H9 (cell line): Measurements from ENCODE around the gene PRDM5. TPM values are rescaled to one million over a fixed set of nuclear protein-coding genes. Genes with fewer than 3 reads are reported as not detected.

Source experiments
- DNase-seq: peaks from one replicate; pipeline ENCODE4 v3.0.0-alpha.2; 2017
- H2AFZ ChIP-seq: one replicate; pipeline ENCODE4 v1.6.1; 2013; ENCODE audit warnings: mild to moderate bottlenecking, low read length, control low read depth, moderate library complexity
- H2AK5ac ChIP-seq: 2 replicates; pipeline ENCODE4 v1.6.1; 2013; ENCODE audit warnings: low read length, control low read depth, mixed read lengths; ENCODE audit not compliant: insufficient read length
- H2BK120ac ChIP-seq: one replicate; pipeline ENCODE4 v1.6.1; 2013; ENCODE audit warnings: low read depth, mild to moderate bottlenecking, low read length, control low read depth, inconsistent platforms; ENCODE audit not compliant: poor library complexity, severe bottlenecking
- H2BK12ac ChIP-seq: 2 replicates; pipeline ENCODE4 v1.6.1; 2013; ENCODE audit warnings: low read length, control low read depth, mixed read lengths, low read depth; ENCODE audit not compliant: insufficient read length
- H2BK15ac ChIP-seq: 2 replicates; pipeline ENCODE4 v1.6.1; 2013; ENCODE audit warnings: low read depth, low read length, control low read depth
- H2BK20ac ChIP-seq: one replicate; pipeline ENCODE4 v1.6.1; 2013; ENCODE audit warnings: low read depth, mild to moderate bottlenecking, low read length, control low read depth, inconsistent platforms; ENCODE audit not compliant: poor library complexity, severe bottlenecking
- H2BK5ac ChIP-seq: 2 replicates; pipeline ENCODE4 v1.6.1; 2013; ENCODE audit warnings: low read length, control low read depth, mixed read lengths; ENCODE audit not compliant: insufficient read length
- H3K14ac ChIP-seq: 2 replicates; pipeline ENCODE4 v1.6.1; 2013; ENCODE audit warnings: low read length, control low read depth; ENCODE audit not compliant: insufficient read depth
- H3K18ac ChIP-seq: 2 replicates; pipeline ENCODE4 v1.6.1; 2013; ENCODE audit warnings: low read depth, mild to moderate bottlenecking, mixed read lengths, low read length, control low read depth; ENCODE audit not compliant: insufficient read length
- H3K23ac ChIP-seq: 2 replicates; pipeline ENCODE4 v1.6.1; 2013; ENCODE audit warnings: low read length, control low read depth, mixed read lengths, low read depth; ENCODE audit not compliant: insufficient read length
- H3K23me2 ChIP-seq: 2 replicates; pipeline ENCODE4 v1.6.1; 2013; ENCODE audit warnings: low read depth, mild to moderate bottlenecking, mixed read lengths, low read length, control low read depth; ENCODE audit not compliant: insufficient read length, poor library complexity, severe bottlenecking
- H3K27ac ChIP-seq: 2 replicates; pipeline ENCODE4 v1.5.1; 2013; ENCODE audit warnings: low read length, control low read depth, mixed read lengths, low read depth; ENCODE audit not compliant: insufficient read length
- H3K27me3 ChIP-seq: 2 replicates; pipeline ENCODE4 v1.6.1; 2013; ENCODE audit warnings: low read length, control low read depth, inconsistent platforms; ENCODE audit not compliant: insufficient read depth
- H3K4ac ChIP-seq: 2 replicates; pipeline ENCODE4 v1.6.1; 2013; ENCODE audit warnings: low read depth, mild to moderate bottlenecking, control low read depth, inconsistent platforms, low read length, moderate library complexity
- H3K4me1 ChIP-seq: 2 replicates; pipeline ENCODE4 v1.6.1; 2013; ENCODE audit warnings: low read length, control low read depth, inconsistent platforms; ENCODE audit not compliant: insufficient read depth
- H3K4me2 ChIP-seq: 2 replicates; pipeline ENCODE4 v1.6.1; 2013; ENCODE audit warnings: low read length, control low read depth, mixed read lengths; ENCODE audit not compliant: insufficient read length, insufficient read depth
- H3K56ac ChIP-seq: 2 replicates; pipeline ENCODE4 v1.6.1; 2013; ENCODE audit warnings: low read depth, mild to moderate bottlenecking, mixed read lengths, low read length, control low read depth; ENCODE audit not compliant: insufficient read length
- H3K79me1 ChIP-seq: 2 replicates; pipeline ENCODE4 v1.6.1; 2013; ENCODE audit warnings: low read depth, mild to moderate bottlenecking, moderate library complexity, low read length, control low read depth, inconsistent platforms; ENCODE audit not compliant: insufficient read depth, poor library complexity, severe bottlenecking
- H3K79me2 ChIP-seq: 2 replicates; pipeline ENCODE4 v1.6.1; 2013; ENCODE audit warnings: low read length, control low read depth, inconsistent platforms; ENCODE audit not compliant: insufficient read depth
- H3K9ac ChIP-seq: 2 replicates; pipeline ENCODE4 v1.6.1; 2013; ENCODE audit warnings: low read length, control low read depth, mixed read lengths; ENCODE audit not compliant: insufficient read length; ENCODE audit errors: extremely low read depth
- H3K9me3 ChIP-seq: one replicate; pipeline ENCODE4 v1.6.1; 2013; ENCODE audit warnings: low read depth, low read length, inconsistent platforms; ENCODE audit not compliant: control insufficient read depth
- H3T11ph ChIP-seq: one replicate; pipeline ENCODE4 v1.6.1; 2013; ENCODE audit warnings: mild to moderate bottlenecking, low read length, control low read depth, inconsistent platforms
- H4K20me1 ChIP-seq: one replicate; pipeline ENCODE4 v1.6.1; 2013; ENCODE audit not compliant: control insufficient read depth, insufficient read length, insufficient read depth
- H4K5ac ChIP-seq: 2 replicates; pipeline ENCODE4 v1.6.1; 2013; ENCODE audit warnings: low read depth, mild to moderate bottlenecking, mixed read lengths, low read length, control low read depth; ENCODE audit not compliant: insufficient read length
- H4K8ac ChIP-seq: replicated peaks from 2 replicates; pipeline ENCODE4 v1.6.1; 2013; ENCODE audit warnings: low read length, control low read depth, mixed read lengths, low read depth; ENCODE audit not compliant: insufficient read length
- H4K91ac ChIP-seq: 2 replicates; pipeline ENCODE4 v1.6.1; 2013; ENCODE audit warnings: low read depth, mild to moderate bottlenecking, moderate library complexity, mixed read lengths, low read length, control low read depth; ENCODE audit not compliant: insufficient read length
- H3K27ac Mint-ChIP-seq, 3 experiments: 2 replicates in 2 of 3; 3 replicates in 1 of 3; pipeline ENCODE4 v1.8.0; 2020 to 2021; ENCODE audit warnings: mixed read lengths in 3 of 3, mild to moderate bottlenecking in 1 of 3, moderate library complexity in 1 of 3
- H3K27me3 Mint-ChIP-seq: 2 replicates; pipeline ENCODE4 v1.8.0; 2021; ENCODE audit warnings: low read depth, mild to moderate bottlenecking, moderate library complexity, mixed read lengths
- H3K36me3 Mint-ChIP-seq, 3 experiments: 2 replicates in 2 of 3; 3 replicates in 1 of 3; pipeline ENCODE4 v1.8.0; 2020 to 2021; ENCODE audit warnings: low read depth in 3 of 3, mixed read lengths in 3 of 3; ENCODE audit not compliant: insufficient read depth in 1 of 3
- H3K4me1 Mint-ChIP-seq, 2 experiments: 2 replicates each; pipeline ENCODE4 v1.8.0; 2020; ENCODE audit warnings: mixed read lengths in 2 of 2
- H3K4me3 Mint-ChIP-seq, 2 experiments: 2 replicates in 1 of 2; 3 replicates in 1 of 2; pipeline ENCODE4 v1.8.0; 2020 to 2021; ENCODE audit warnings: mild to moderate bottlenecking in 2 of 2, mixed read lengths in 2 of 2, moderate library complexity in 1 of 2
- H3K9me3 Mint-ChIP-seq, 2 experiments: 2 replicates in 1 of 2; 3 replicates in 1 of 2; pipeline ENCODE4 v1.8.0; 2020; ENCODE audit warnings: mild to moderate bottlenecking in 2 of 2, mixed read lengths in 2 of 2, moderate library complexity in 1 of 2
- WGBS: extraction: QIAGEN DNeasy Blood & Tissue Kit; methylation state at CpG from one replicate; pipeline ENCODE4 v1.1.7; 2013; ENCODE audit warnings: missing lambda C conversion rate, low lambda C conversion rate, mixed read lengths; ENCODE audit not compliant: insufficient read length; ENCODE audit errors: extremely low coverage; 5-methylcytosine and 5-hydroxymethylcytosine counted together
- total RNA-seq: library from RNA; stranded (reverse); gene quantifications from 2 replicates; pipeline ENCODE4 v1.2.1, GENCODE V29; 2021
- TF ChIP-seq, protein P1 (sequence below): fragments of 200-600 bp; sonication (generic); conservative IDR thresholded peaks from 3 replicates; pipeline ENCODE4 v1.8.0; 2021; ENCODE audit warnings: antibody characterized with exemption, mild to moderate bottlenecking

PRDM5 gene
- total RNA-seq, 1 experiment from 2014 or later, result 21.7 TPM

DNA sequence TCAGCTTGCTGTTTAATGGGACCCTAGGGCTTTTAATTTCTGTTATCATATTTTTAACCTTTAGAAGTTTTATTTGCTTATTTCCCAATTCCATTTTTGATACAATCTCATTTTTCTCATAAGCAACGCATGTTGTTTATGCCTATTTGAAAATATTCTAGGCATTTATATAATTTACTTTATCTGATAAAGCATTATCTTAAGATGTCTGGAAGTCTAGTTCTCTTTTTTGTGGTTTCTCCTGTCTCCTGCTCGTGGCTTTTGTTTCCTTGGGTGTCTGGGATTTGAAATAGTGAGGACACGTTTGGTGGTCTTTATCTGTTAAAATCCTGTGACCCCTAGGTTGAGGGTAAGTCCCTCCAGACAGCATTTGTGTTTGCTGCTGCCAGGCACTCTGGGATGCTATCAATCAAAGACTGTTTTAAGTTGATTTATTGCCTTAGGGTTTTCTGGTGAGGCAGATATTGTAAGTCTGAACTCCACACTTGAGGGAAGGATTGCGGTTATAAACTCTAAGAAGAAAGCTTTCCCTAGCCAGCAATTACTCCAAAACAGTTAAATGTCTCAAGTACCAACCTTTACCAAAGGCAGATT is 208.0 kb downstream of the PRDM5 start:
- H3K4me2 ChIP-seq, result no peak overlapping the region
- H4K91ac ChIP-seq, result no peak overlapping the region
- H3K9ac ChIP-seq, result no peak overlapping the region
- TF ChIP-seq, protein P1, sequence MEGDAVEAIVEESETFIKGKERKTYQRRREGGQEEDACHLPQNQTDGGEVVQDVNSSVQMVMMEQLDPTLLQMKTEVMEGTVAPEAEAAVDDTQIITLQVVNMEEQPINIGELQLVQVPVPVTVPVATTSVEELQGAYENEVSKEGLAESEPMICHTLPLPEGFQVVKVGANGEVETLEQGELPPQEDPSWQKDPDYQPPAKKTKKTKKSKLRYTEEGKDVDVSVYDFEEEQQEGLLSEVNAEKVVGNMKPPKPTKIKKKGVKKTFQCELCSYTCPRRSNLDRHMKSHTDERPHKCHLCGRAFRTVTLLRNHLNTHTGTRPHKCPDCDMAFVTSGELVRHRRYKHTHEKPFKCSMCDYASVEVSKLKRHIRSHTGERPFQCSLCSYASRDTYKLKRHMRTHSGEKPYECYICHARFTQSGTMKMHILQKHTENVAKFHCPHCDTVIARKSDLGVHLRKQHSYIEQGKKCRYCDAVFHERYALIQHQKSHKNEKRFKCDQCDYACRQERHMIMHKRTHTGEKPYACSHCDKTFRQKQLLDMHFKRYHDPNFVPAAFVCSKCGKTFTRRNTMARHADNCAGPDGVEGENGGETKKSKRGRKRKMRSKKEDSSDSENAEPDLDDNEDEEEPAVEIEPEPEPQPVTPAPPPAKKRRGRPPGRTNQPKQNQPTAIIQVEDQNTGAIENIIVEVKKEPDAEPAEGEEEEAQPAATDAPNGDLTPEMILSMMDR, result no peak
- no peak overlapping the region for H3K27ac ChIP-seq
- H2BK20ac ChIP-seq, result no peak overlapping the region
- H2AFZ ChIP-seq, result no peak overlapping the region
- no peak overlapping the region for H3T11ph ChIP-seq
- H2BK12ac ChIP-seq, result no peak overlapping the region
- no peaks in the 10 kb centered on the region for H4K20me1 ChIP-seq
- H3K4me3 Mint-ChIP-seq, result no peak overlapping the region
- H3K4me1 Mint-ChIP-seq, result peaks cover 4 to 5% of the 10 kb centered on the region in 2 experiments
- H3K79me1 ChIP-seq, result no peaks in the 10 kb centered on the region
- no peak overlapping the region for H3K23ac ChIP-seq
- no peaks in the 10 kb centered on the region for H3K36me3 Mint-ChIP-seq
- no peak overlapping the region for H2BK5ac ChIP-seq
- H3K23me2 ChIP-seq, result no peaks in the 10 kb centered on the region
- H3K27me3 Mint-ChIP-seq, result no peaks in the 10 kb centered on the region
- WGBS, result no CpG with 5 or more reads among the region's 4 CpGs
- H3K79me2 ChIP-seq, result no peaks in the 10 kb centered on the region
- no peak overlapping the region for H2AK5ac ChIP-seq
- H3K18ac ChIP-seq, result no peak overlapping the region
- no peak overlapping the region for H3K56ac ChIP-seq
- no peaks in the 10 kb centered on the region for H3K27me3 ChIP-seq
- H3K27ac Mint-ChIP-seq, result no peak overlapping the region
- H3K4me1 ChIP-seq, result no peaks in the 10 kb centered on the region
- no peak overlapping the region for H4K5ac ChIP-seq
- H2BK120ac ChIP-seq, result no peak overlapping the region
- no peaks in the 10 kb centered on the region for H3K9me3 ChIP-seq
- H2BK15ac ChIP-seq, result no peak overlapping the region
- no peak overlapping the region for H3K14ac ChIP-seq
- no peak overlapping the region for H4K8ac ChIP-seq
- no peak for DNase-seq
- H3K9me3 Mint-ChIP-seq, result peaks cover 0 to 3% of the 10 kb centered on the region in 2 experiments; a peak in 1 of 5 replicates
- H3K4ac ChIP-seq, result no peak overlapping the region
